Suprapubic skin (tissue), 3 donors: ENCODE data around the gene PLEKHO1.

Experiments used
- CTCF ChIP-seq, 2 donors: fragments of 200-600 bp in 1 of 2; fragments of 450-650 bp in 1 of 2; sonication (generic) in 1 of 2; IDR thresholded peaks; one replicate each; pipeline ENCODE4 v1.5.1; 2016 to 2019; ENCODE audit warnings: antibody characterized with exemption in 2 of 2, mild to moderate bottlenecking in 1 of 2, moderate library complexity in 1 of 2
- POLR2A ChIP-seq, 2 donors: fragments of 450-650 bp; IDR thresholded peaks; one replicate each; pipeline ENCODE4 v1.6.1; 2017; ENCODE audit warnings: antibody characterized with exemption in 2 of 2, mild to moderate bottlenecking in 2 of 2, moderate library complexity in 2 of 2

GRCh38 chr1:150183061-150183460 lies 33.3 kb downstream of the PLEKHO1 start:
- no peak for TF ChIP-seq POLR2A (IDR thresholded peaks at IDR 0.05)
- no peak for TF ChIP-seq CTCF (IDR thresholded peaks at IDR 0.05)
